Endothelial cell of umbilical vein (primary cell): ENCODE data around the gene ARSH. TPM values are rescaled to one million over a fixed set of nuclear protein-coding genes. Genes with fewer than 3 reads are reported as not detected.

Experiments
- BruUV-seq: library from RNA; stranded (reverse); fragments of 400-500 nt; replicated peaks from 2 replicates; lab custom pipeline; 2021; lab: Mats Ljungman, UMichigan
- CTCF ChIA-PET: fragments of 300-600, 350-600 bp; sonication (Branson Sonifier 250); formaldehyde crosslinking; loops from one replicate; lab custom pipeline; 2021; ENCODE audit warnings: antibody characterized with exemption, inconsistent platforms; lab: Charles Lee
- POLR2A ChIA-PET: fragments of 300-600, 350-600 bp; sonication (Branson Sonifier 250); formaldehyde crosslinking; loops from one replicate; lab custom pipeline; 2021; ENCODE audit warnings: antibody characterized with exemption, inconsistent platforms; lab: Charles Lee
- DNase-seq: peaks from one replicate; pipeline ENCODE4 v3.0.0-alpha.2; 2011; ENCODE audit warnings: low read depth, low spot score
- FAIRE-seq: peaks from 2 replicates; lab custom pipeline; 2011; peaks lifted over from hg19 to GRCh38; lab: Jason Lieb, UNC
- H2AFZ ChIP-seq: 2 replicates; pipeline ENCODE4 v1.6.0; 2012; ENCODE audit warnings: low read depth, low read length, control low read depth, inconsistent platforms
- H3K27ac ChIP-seq: 2 replicates; pipeline ENCODE4 v1.5.1; 2011; ENCODE audit warnings: low read depth, mild to moderate bottlenecking, control low read depth, low read length, moderate library complexity; ENCODE audit not compliant: insufficient read depth
- H3K27me3 ChIP-seq, 2 experiments: 2 replicates each; pipeline versions ENCODE4 v1.6.0 to v1.6.1; 2011; ENCODE audit warnings: low read length in 2 of 2, mixed read lengths in 1 of 2; ENCODE audit not compliant: control insufficient read depth in 2 of 2, insufficient read depth in 2 of 2
- H3K36me3 ChIP-seq, 2 experiments: 2 replicates in 1 of 2; 3 replicates in 1 of 2; pipeline ENCODE4 v1.5.1; 2011; ENCODE audit warnings: low read length in 2 of 2, mild to moderate bottlenecking in 1 of 2, moderate library complexity in 1 of 2; ENCODE audit not compliant: control insufficient read depth in 2 of 2, insufficient read depth in 2 of 2; ENCODE audit errors: extremely low read depth in 1 of 2
- H3K4me1 ChIP-seq: 3 replicates; pipeline ENCODE4 v1.5.1; 2011; ENCODE audit warnings: mild to moderate bottlenecking, low read length; ENCODE audit not compliant: control insufficient read depth, insufficient read depth; ENCODE audit errors: extremely low read depth
- H3K4me2 ChIP-seq: 2 replicates; pipeline ENCODE4 v1.6.1; 2011; ENCODE audit warnings: low read length, control low read depth, mixed read lengths; ENCODE audit not compliant: insufficient read depth
- H3K4me3 ChIP-seq, 3 experiments: fragments of 200-600 bp in 1 of 3; sonication (generic), shearing (Covaris generic) in 1 of 3; replicated peaks in 1 of 3; 2 replicates each; pipeline ENCODE4 v1.5.1; 2011 to 2016; ENCODE audit warnings: control low read depth in 3 of 3, low read length in 3 of 3, mild to moderate bottlenecking in 2 of 3, inconsistent platforms in 1 of 3, low read depth in 1 of 3, moderate library complexity in 1 of 3; ENCODE audit not compliant: insufficient read depth in 1 of 3
- H3K79me2 ChIP-seq: 2 replicates; pipeline ENCODE4 v1.6.0; 2012; ENCODE audit warnings: low read length, inconsistent platforms; ENCODE audit not compliant: control insufficient read depth, insufficient read depth
- H3K9ac ChIP-seq: replicated peaks from 2 replicates; pipeline ENCODE3; 2011; ENCODE audit warnings: low read length, control low read depth; ENCODE audit not compliant: insufficient read depth; ENCODE audit errors: extremely low read depth
- H3K9me1 ChIP-seq: replicated peaks from 3 replicates; pipeline ENCODE4 v1.6.0; 2011; ENCODE audit warnings: mild to moderate bottlenecking, low read length; ENCODE audit not compliant: control insufficient read depth, insufficient read depth; ENCODE audit errors: extremely low read depth
- H3K9me3 ChIP-seq: replicated peaks from 2 replicates; pipeline ENCODE4 v1.5.1; 2012; ENCODE audit warnings: low read length, inconsistent platforms; ENCODE audit not compliant: control insufficient read depth, insufficient read depth
- H4K20me1 ChIP-seq: replicated peaks from 2 replicates; pipeline ENCODE3; 2011; ENCODE audit warnings: mild to moderate bottlenecking, low read length; ENCODE audit not compliant: control insufficient read depth, insufficient read depth; ENCODE audit errors: extremely low read depth
- CTCF ChIP-seq, 2 donors: IDR thresholded peaks; 1 replicate in 1 of 2; 2 replicates in 1 of 2; pipeline ENCODE4 v1.5.1; 2011; ENCODE audit warnings: low read length in 2 of 2, mild to moderate bottlenecking in 2 of 2, moderate library complexity in 2 of 2, control low read depth in 1 of 2, inconsistent platforms in 1 of 2, low read depth in 1 of 2; ENCODE audit not compliant: insufficient read depth in 1 of 2; ENCODE audit errors: extremely low read depth in 1 of 2
- EZH2 ChIP-seq: IDR thresholded peaks from 2 replicates; pipeline ENCODE4 v1.6.1; 2012; ENCODE audit warnings: borderline replicate concordance, low read depth, mild to moderate bottlenecking, moderate library complexity, low read length, inconsistent platforms; ENCODE audit not compliant: severe bottlenecking
- FOS ChIP-seq: IDR thresholded peaks from 2 replicates; pipeline ENCODE4 v1.6.1; 2011; ENCODE audit warnings: mild to moderate bottlenecking, low read length, moderate library complexity, borderline replicate concordance; ENCODE audit not compliant: insufficient read depth
- GATA2 ChIP-seq: IDR thresholded peaks from 2 replicates; pipeline ENCODE4 v1.7.0; 2011; ENCODE audit warnings: low read depth, mild to moderate bottlenecking, moderate library complexity, mixed read lengths, low read length; ENCODE audit not compliant: insufficient read length, insufficient read depth
- JUN ChIP-seq: IDR thresholded peaks from 2 replicates; pipeline ENCODE4 v1.6.1; 2011; ENCODE audit warnings: borderline replicate concordance, low read depth; ENCODE audit not compliant: insufficient read length, insufficient read depth
- MAX ChIP-seq: IDR thresholded peaks from 2 replicates; pipeline ENCODE4 v1.6.1; 2011; ENCODE audit not compliant: insufficient read depth, insufficient read length
- MYC ChIP-seq: IDR thresholded peaks from one replicate; pipeline ENCODE4 v1.6.1; 2011; ENCODE audit warnings: mild to moderate bottlenecking, low read depth, low read length
- POLR2A ChIP-seq: IDR thresholded peaks from 2 replicates; pipeline ENCODE4 v1.6.1; 2012; ENCODE audit warnings: low read depth, mild to moderate bottlenecking, control low read depth, low read length
- POLR2AphosphoS5 ChIP-seq: IDR thresholded peaks from 2 replicates; pipeline ENCODE4 v1.6.1; 2012; ENCODE audit warnings: low read depth, mild to moderate bottlenecking, control low read depth, low read length, moderate library complexity; ENCODE audit not compliant: insufficient read depth
- dilution Hi-C: fragments of 300-500 bp; cut with MboI; formaldehyde crosslinking; loops from one replicate; pipeline ENCODE4 v1.15.0; 2019; ENCODE audit warnings: low sequenced_read_pairs; ENCODE audit not compliant: extremely low pct_ligation_motif_present
- intact Hi-C: fragments of 100-400 bp; cut with micrococcal nuclease; formaldehyde crosslinking; loops from one replicate; pipeline ENCODE4 v1.10.0; 2022
- polyA plus RNA-seq, 4 experiments: library from polyadenylated mRNA; depleted of rRNA in 3 of 4; stranded (reverse) in 3 of 4; unstranded in 1 of 4; fragments of >200 nt; gene quantifications; 2 replicates each; pipeline versions ENCODE4 v1.2.1 to v1.2.3, GENCODE V29; 2011 to 2012; ENCODE audit warnings: missing spikeins in 1 of 4
- total RNA-seq: library from RNA; stranded (reverse); gene quantifications from 2 replicates; pipeline ENCODE4 v1.2.3, GENCODE V29; 2021

ARSH gene
- total and polyA plus RNA-seq, 2 donors (not counting 3 experiments of a cell fraction or from before 2014, with no cell fraction given) = not detected

GRCh38 chrX:3075959-3076358 lies 69.6 kb downstream of the ARSH start:
- dilution Hi-C loops = no loop called here
- H3K9me1 ChIP-seq = no peaks in the 10 kb centered on the region
- H3K4me2 ChIP-seq = no peak overlapping the region
- intact Hi-C loops = no loop called here
- DNase-seq = no peak
- no peak overlapping the region for H3K27ac ChIP-seq
- H3K9me3 ChIP-seq = no peaks in the 10 kb centered on the region
- no peak for TF ChIP-seq CTCF (IDR thresholded peaks at IDR 0.05; ENCODE audit: extremely low read depth in 1 of 2, insufficient read depth in 1 of 2, low read depth in 1 of 2, low read length in 2 of 2)
- TF ChIP-seq FOS = no peak
- no peak for TF ChIP-seq JUN
- no peak for TF ChIP-seq EZH2
- no peaks in the 10 kb centered on the region for H3K36me3 ChIP-seq
- ChIA-PET POLR2A (no interaction called here), CTCF (no interaction called here)
- H4K20me1 ChIP-seq = no peaks in the 10 kb centered on the region
- no peak overlapping the region for H3K9ac ChIP-seq
- no peak overlapping the region for H2AFZ ChIP-seq
- H3K27me3 ChIP-seq = no peaks in the 10 kb centered on the region
- no peak overlapping the region for H3K4me3 ChIP-seq
- no TSS peak for BruUV-seq
- H3K4me1 ChIP-seq = no peaks in the 10 kb centered on the region
- no peak for FAIRE-seq
- H3K79me2 ChIP-seq = no peaks in the 10 kb centered on the region

- no peak overlapping the region for H2AFZ ChIP-seq
- no TSS peak for BruUV-seq
- H3K27ac ChIP-seq = no peak overlapping the region
- H3K4me1 ChIP-seq = no peaks in the 10 kb centered on the region
- POLR2A ChIA-PET = no interaction called here
- CTCF ChIA-PET = no interaction called here
- intact Hi-C loops = no loop called here
- H3K4me3 ChIP-seq = no peak overlapping the region
- no peaks in the 10 kb centered on the region for H3K36me3 ChIP-seq
- DNase-seq (no peak), FAIRE-seq (no peak)
- H3K79me2 ChIP-seq = no peaks in the 10 kb centered on the region
- no peak overlapping the region for H3K4me2 ChIP-seq
- H3K9me3 ChIP-seq = no peaks in the 10 kb centered on the region
- no peaks in the 10 kb centered on the region for H3K9me1 ChIP-seq
- no peaks in the 10 kb centered on the region for H3K27me3 ChIP-seq
- TF ChIP-seq GATA2 (no peak), POLR2A (no peak), MYC (no peak), POLR2AphosphoS5 (no peak), CTCF (IDR thresholded peaks at IDR 0.05; ENCODE audit: extremely low read depth in 1 of 2, insufficient read depth in 1 of 2, low read depth in 1 of 2, low read length in 2 of 2) (no peak), JUN (no peak), EZH2 (no peak), MAX (no peak), FOS (no peak)
- H4K20me1 ChIP-seq = no peaks in the 10 kb centered on the region
- no peak overlapping the region for H3K9ac ChIP-seq
- dilution Hi-C loops = no loop called here
Observed at GRCh38 chrX:3076416-3076991, 70.2 kb downstream of the ARSH start.
